GM23338 (cell line): ENCODE measurements around the gene DSCAML1. TPM values are rescaled to one million over a fixed set of nuclear protein-coding genes. Genes with fewer than 3 reads are reported as not detected.
A peak's percentile ranks its signal among the peaks of the same experiment; 100 is the strongest.

ENCODE experiments used
- ATAC-seq: fragments of 200-7000 bp; cut with Tn5 transposase; 3 replicates; pipeline ENCODE4 v1.9.1; 2020
- DNase-seq: peaks from one replicate; pipeline ENCODE4 v3.0.0-alpha.2; 2015; ENCODE audit warnings: low spot score
- H2AFZ ChIP-seq: fragments of 200-600 bp; sonication (generic); 2 replicates; pipeline ENCODE4 v1.8.0; 2016; ENCODE audit warnings: antibody characterized with exemption, mild to moderate bottlenecking, moderate library complexity
- H3F3A ChIP-seq: fragments of 200-600 bp; sonication (generic); replicated peaks from 2 replicates; pipeline ENCODE4 v1.8.0; 2017; ENCODE audit warnings: antibody characterized with exemption, mixed run types, low read depth
- H3K27ac ChIP-seq: fragments of 200-600 bp; sonication (generic); 2 replicates; pipeline ENCODE4 v1.6.1; 2016; ENCODE audit warnings: low read depth
- H3K27me3 ChIP-seq: fragments of 200-600 bp; sonication (generic); 2 replicates; pipeline ENCODE4 v1.8.0; 2016; ENCODE audit warnings: mild to moderate bottlenecking, mixed run types, moderate library complexity; ENCODE audit not compliant: insufficient read depth
- H3K36me3 ChIP-seq: fragments of 200-600 bp; sonication (generic); 2 replicates; pipeline ENCODE4 v1.8.0; 2016; ENCODE audit warnings: mild to moderate bottlenecking; ENCODE audit not compliant: insufficient read depth
- H3K4me1 ChIP-seq: fragments of 200-600 bp; sonication (generic); 2 replicates; pipeline ENCODE4 v1.8.0; 2016; ENCODE audit warnings: mild to moderate bottlenecking, moderate library complexity; ENCODE audit not compliant: insufficient read depth
- H3K4me2 ChIP-seq: fragments of 200-600 bp; sonication (generic); 2 replicates; pipeline ENCODE4 v1.7.1; 2017; ENCODE audit warnings: mixed run types
- H3K4me3 ChIP-seq: fragments of 200-600 bp; sonication (generic); 2 replicates; pipeline ENCODE4 v1.6.1; 2016; ENCODE audit warnings: mixed run types
- H3K79me2 ChIP-seq: fragments of 200-600 bp; sonication (generic); replicated peaks from 2 replicates; pipeline ENCODE4 v1.8.0; 2017; ENCODE audit warnings: mild to moderate bottlenecking; ENCODE audit not compliant: insufficient read depth
- H3K9me2 ChIP-seq: fragments of 200-600 bp; sonication (generic); 2 replicates; pipeline ENCODE4 v1.8.0; 2017; ENCODE audit not compliant: insufficient read depth
- H4K20me1 ChIP-seq: fragments of 200-600 bp; sonication (generic); replicated peaks from 2 replicates; pipeline ENCODE4 v1.8.0; 2017; ENCODE audit warnings: mild to moderate bottlenecking; ENCODE audit not compliant: insufficient read depth
- H3K27ac Mint-ChIP-seq: 2 replicates; pipeline ENCODE4 v1.8.0; 2020; ENCODE audit warnings: inconsistent platforms, mild to moderate bottlenecking, moderate library complexity, mixed read lengths
- H3K27me3 Mint-ChIP-seq: 3 replicates; pipeline ENCODE4 v1.8.0; 2022; ENCODE audit warnings: low read depth, mild to moderate bottlenecking, moderate library complexity, mixed read lengths, inconsistent platforms; ENCODE audit not compliant: insufficient read depth, poor library complexity
- H3K36me3 Mint-ChIP-seq: 3 replicates; pipeline ENCODE4 v1.8.0; 2021; ENCODE audit warnings: low read depth, mild to moderate bottlenecking, inconsistent platforms, moderate library complexity, mixed read lengths
- H3K4me1 Mint-ChIP-seq: 3 replicates; pipeline ENCODE4 v1.8.0; 2020; ENCODE audit warnings: mild to moderate bottlenecking, inconsistent platforms, mixed read lengths
- H3K4me3 Mint-ChIP-seq: 3 replicates; pipeline ENCODE4 v1.8.0; 2021; ENCODE audit warnings: moderate library complexity, mild to moderate bottlenecking, inconsistent platforms, mixed read lengths
- H3K9me3 Mint-ChIP-seq: 3 replicates; pipeline ENCODE4 v1.8.0; 2020; ENCODE audit warnings: moderate library complexity, mild to moderate bottlenecking, inconsistent platforms, mixed read lengths
- CTCF ChIP-seq, 2 experiments: fragments of 200-600 bp in 1 of 2; sonication (generic) in 1 of 2; conservative IDR thresholded peaks; 2 replicates each; pipeline versions ENCODE4 v1.5.1 to v1.6.1; 2016 to 2017; ENCODE audit warnings: antibody characterized with exemption in 2 of 2, low read depth in 2 of 2, mild to moderate bottlenecking in 2 of 2, moderate library complexity in 1 of 2
- EZH2 ChIP-seq: fragments of 200-600 bp; sonication (generic); IDR thresholded peaks from one replicate; pipeline ENCODE4 v1.8.0; 2017; ENCODE audit warnings: antibody characterized with exemption, mild to moderate bottlenecking, low read depth; ENCODE audit not compliant: unreplicated experiment
- JUNB ChIP-seq: IDR thresholded peaks from one replicate; pipeline ENCODE4 v1.6.1; 2016; ENCODE audit warnings: antibody characterized with exemption; ENCODE audit not compliant: unreplicated experiment
- NANOG ChIP-seq: IDR thresholded peaks from 2 replicates; pipeline ENCODE4 v1.6.1; 2016; ENCODE audit warnings: antibody characterized with exemption, borderline replicate concordance
- POLR2AphosphoS5 ChIP-seq: IDR thresholded peaks from 2 replicates; pipeline ENCODE4 v1.6.1; 2016; ENCODE audit warnings: antibody characterized with exemption, low read depth
- REST ChIP-seq: IDR thresholded peaks from one replicate; pipeline ENCODE4 v1.6.1; 2018; ENCODE audit warnings: antibody characterized with exemption; ENCODE audit not compliant: unreplicated experiment
- ZNF114 ChIP-seq: fragments of 250-450 bp; sonication (Bioruptor Pico); IDR thresholded peaks from 2 replicates; pipeline ENCODE4 v1.5.0; 2020; ENCODE audit warnings: mild to moderate bottlenecking, moderate library complexity
- ZNF462 ChIP-seq: fragments of 250-450 bp; sonication (Bioruptor Pico); IDR thresholded peaks from 2 replicates; pipeline ENCODE4 v1.5.0; 2020; ENCODE audit warnings: mild to moderate bottlenecking, moderate library complexity
- polyA plus RNA-seq: library from polyadenylated mRNA; unstranded; fragments of >200 nt; fragmentation: Nextera tagmentation; extraction: Ambion mirVana; gene quantifications from 2 replicates; pipeline ENCODE4 v1.2.1, GENCODE V29; 2016
- total RNA-seq: library from RNA; depleted of rRNA; stranded (reverse); fragments of >200 nt; shearing (Covaris generic); gene quantifications from 2 replicates; pipeline ENCODE4 v1.2.3, GENCODE V29; 2014

Gene DSCAML1
- total and polyA plus RNA-seq, 2 experiments from 2014 or later: 0.17 TPM; not detected in 1

- no peak for TF ChIP-seq EZH2
- no peak for TF ChIP-seq NANOG
- TF ChIP-seq REST: no peak
These were observed 37.2 kb upstream of the DSCAML1 start (continued) for GRCh38 chr11:117834068-117834810.

GRCh38 chr11:117833401-117833891 lies 36.4 kb upstream of the DSCAML1 start:
- H3K4me3 ChIP-seq: no peak overlapping the region
- ATAC-seq (no peak), DNase-seq (no peak)
- no peak overlapping the region for H2AFZ ChIP-seq
- no peaks in the 10 kb centered on the region for H4K20me1 ChIP-seq
- no peaks in the 10 kb centered on the region for H3K79me2 ChIP-seq
- H3K27ac Mint-ChIP-seq: peak overlapping the region; percentile 12; the same call in 1 of the 2 replicates
- H3K27me3 Mint-ChIP-seq: peaks cover 9% of the 10 kb centered on the region
- no peak overlapping the region for H3K4me3 Mint-ChIP-seq
- H3K27me3 ChIP-seq: no peaks in the 10 kb centered on the region
- H3K9me3 Mint-ChIP-seq: no peaks in the 10 kb centered on the region
- H3K36me3 ChIP-seq: no peaks in the 10 kb centered on the region
- no peaks in the 10 kb centered on the region for H3K36me3 Mint-ChIP-seq
- H3K4me2 ChIP-seq: no peak overlapping the region
- H3K4me1 Mint-ChIP-seq: peaks cover 26% of the 10 kb centered on the region
- H3K9me2 ChIP-seq: no peaks in the 10 kb centered on the region
- H3K27ac ChIP-seq: no peak overlapping the region
- no peaks in the 10 kb centered on the region for H3K4me1 ChIP-seq
- H3F3A ChIP-seq: no peaks in the 10 kb centered on the region
- no peak for TF ChIP-seq ZNF114 (CRISPR knock-in tag)
- no peak for TF ChIP-seq REST
- no peak for TF ChIP-seq ZNF462
- TF ChIP-seq POLR2AphosphoS5: no peak
- TF ChIP-seq JUNB: no peak
- no peak for TF ChIP-seq CTCF (conservative IDR thresholded peaks at IDR 0.05; ENCODE audit: low read depth in 2 of 2)
- no peak for TF ChIP-seq EZH2
